OCI-LY3 (cell line): Measurements from ENCODE around the gene ZC3H18.

Experiments used
- CTCF ChIP-seq: fragments of 200-600, 300-600 bp; sonication (generic); IDR thresholded peaks from 2 replicates; pipeline ENCODE4 v1.5.1; 2014; ENCODE audit warnings: antibody characterized with exemption, low read length, low read depth
- EZH2phosphoT487 ChIP-seq: fragments of 200-600 bp; shearing (Covaris generic); IDR thresholded peaks from 2 replicates; pipeline ENCODE4 v1.6.1; 2018; ENCODE audit warnings: antibody characterized with exemption, mixed run types, low read depth

GRCh38 chr16:88540346-88540977 lies 29.7 kb upstream of the ZC3H18 start:
- no peak for TF ChIP-seq CTCF
- no peak for TF ChIP-seq EZH2phosphoT487
